Neural progenitor cell (in vitro differentiated cells): ENCODE results near the gene RAD51B.
"Not testable (repeated sequence)": the region's sequence is repeated elsewhere in the genome, so short reads cannot be mapped to it uniquely, and the experiment has no call there.

Source experiments
- CTCF ChIP-seq: fragments of 200-600 bp; sonication (generic); IDR thresholded peaks from 2 replicates; pipeline ENCODE4 v1.5.1; 2017; ENCODE audit warnings: antibody characterized with exemption, mild to moderate bottlenecking
- EZH2 ChIP-seq: fragments of 200-600 bp; sonication (generic); IDR thresholded peaks from 2 replicates; pipeline ENCODE4 v1.6.1; 2017; ENCODE audit warnings: antibody characterized with exemption, mild to moderate bottlenecking, moderate library complexity
- EZH2phosphoT487 ChIP-seq: fragments of 200-600 bp; sonication (generic); IDR thresholded peaks from 2 replicates; pipeline ENCODE4 v1.6.1; 2017; ENCODE audit warnings: antibody characterized with exemption

- TF ChIP-seq CTCF, EZH2phosphoT487, EZH2: not testable (repeated sequence)
Observed at GRCh38 chr14:68302938-68303337, 483.4 kb downstream of the RAD51B start.
